NCI-H748 (cell line): ENCODE data around the gene BRMS1.
A peak's percentile ranks its signal among the peaks of the same experiment; 100 is the strongest.
"Not testable (repeated sequence)": the region's sequence is repeated elsewhere in the genome, so short reads cannot be mapped to it uniquely, and the experiment has no call there.

ENCODE experiments used
- DNase-seq: peaks from one replicate; lab custom pipeline; 2025; ENCODE audit not compliant: unreplicated experiment; lab: John Stamatoyannopoulos, UW

The BRMS1 gene, protein sequence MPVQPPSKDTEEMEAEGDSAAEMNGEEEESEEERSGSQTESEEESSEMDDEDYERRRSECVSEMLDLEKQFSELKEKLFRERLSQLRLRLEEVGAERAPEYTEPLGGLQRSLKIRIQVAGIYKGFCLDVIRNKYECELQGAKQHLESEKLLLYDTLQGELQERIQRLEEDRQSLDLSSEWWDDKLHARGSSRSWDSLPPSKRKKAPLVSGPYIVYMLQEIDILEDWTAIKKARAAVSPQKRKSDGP

DNA sequence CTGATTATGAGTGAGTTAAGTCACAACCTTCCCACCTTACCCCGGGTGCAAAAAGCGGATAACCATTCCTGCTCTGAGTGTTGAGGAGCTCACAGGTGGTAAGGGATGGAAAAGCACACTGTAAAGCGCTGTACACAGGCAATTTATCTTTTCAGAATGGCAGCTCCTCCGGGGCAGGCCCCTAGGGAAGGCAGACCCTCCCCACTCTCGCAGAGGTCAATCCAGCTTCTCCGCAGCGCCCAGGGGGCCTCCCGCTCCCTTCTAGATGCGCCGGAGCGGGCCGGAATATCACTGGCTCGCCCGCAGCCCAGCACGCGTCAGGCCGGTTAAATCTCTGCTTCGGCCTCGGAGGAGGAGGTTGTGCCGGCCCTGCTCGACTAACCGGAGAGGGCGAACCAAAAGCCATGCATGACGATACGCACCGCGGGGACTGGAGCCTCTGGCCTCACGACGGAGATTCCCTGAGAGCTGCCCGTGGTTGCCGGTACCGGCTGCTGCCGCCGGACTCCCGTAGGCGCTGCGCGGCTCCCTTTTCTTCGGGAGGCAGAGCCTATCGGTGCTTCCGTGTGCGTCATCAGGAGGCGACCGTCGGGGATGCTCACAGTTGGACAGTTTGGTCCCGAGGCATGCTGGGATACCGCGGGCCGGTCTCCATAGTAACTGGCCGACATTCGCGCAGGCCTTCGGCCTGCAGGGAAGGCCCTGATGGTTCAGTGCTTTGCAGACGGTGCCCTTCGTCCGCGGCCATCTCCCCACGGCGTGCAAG is at the start of gene BRMS1:
BRMS1 (minus strand) TSS at position 555 of the 766 bp plus-strand sequence. CDS start 2,870 bp downstream, outside the sequence.
- peak; percentile 98 for DNase-seq

DNA sequence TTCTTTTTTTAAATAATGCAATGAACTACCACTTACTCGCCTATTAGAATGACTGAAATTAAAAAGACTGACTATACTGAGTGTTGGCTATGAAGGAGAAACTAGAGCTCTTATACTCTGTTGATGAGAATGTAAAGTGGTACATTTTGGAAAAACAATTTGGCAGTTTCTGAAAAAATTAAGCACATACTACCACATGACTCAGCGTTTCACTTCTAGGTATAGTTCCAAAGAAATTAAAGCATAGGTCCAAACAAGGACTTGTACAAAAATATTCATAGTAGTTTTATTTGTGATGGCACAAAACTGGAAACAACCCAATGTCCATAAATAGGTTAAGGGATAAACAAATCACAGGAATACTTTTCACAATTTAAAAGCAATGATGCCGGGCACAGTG is 49.0 kb upstream of the BRMS1 start:
- DNase-seq = no peak

DNA sequence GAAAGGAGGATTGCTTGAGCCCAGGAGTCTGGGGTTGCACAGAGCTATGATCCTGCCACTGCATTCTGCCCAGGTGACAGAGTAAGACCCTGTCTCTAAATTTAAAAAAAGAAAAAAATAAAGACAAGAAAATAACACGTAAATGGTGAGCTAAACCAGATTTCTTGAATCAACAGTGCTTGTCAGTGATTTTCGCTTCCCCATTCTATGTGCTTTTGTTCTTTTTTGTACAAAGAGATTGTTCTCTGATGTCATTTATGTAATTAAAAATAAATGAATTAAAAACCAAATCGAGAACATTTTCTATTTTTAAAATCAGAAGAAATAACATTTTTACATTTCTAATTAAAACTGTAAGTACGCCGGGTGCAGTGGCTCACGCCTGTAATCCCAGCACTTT is 46.4 kb upstream of the BRMS1 start:
- DNase-seq = no peak

DNA sequence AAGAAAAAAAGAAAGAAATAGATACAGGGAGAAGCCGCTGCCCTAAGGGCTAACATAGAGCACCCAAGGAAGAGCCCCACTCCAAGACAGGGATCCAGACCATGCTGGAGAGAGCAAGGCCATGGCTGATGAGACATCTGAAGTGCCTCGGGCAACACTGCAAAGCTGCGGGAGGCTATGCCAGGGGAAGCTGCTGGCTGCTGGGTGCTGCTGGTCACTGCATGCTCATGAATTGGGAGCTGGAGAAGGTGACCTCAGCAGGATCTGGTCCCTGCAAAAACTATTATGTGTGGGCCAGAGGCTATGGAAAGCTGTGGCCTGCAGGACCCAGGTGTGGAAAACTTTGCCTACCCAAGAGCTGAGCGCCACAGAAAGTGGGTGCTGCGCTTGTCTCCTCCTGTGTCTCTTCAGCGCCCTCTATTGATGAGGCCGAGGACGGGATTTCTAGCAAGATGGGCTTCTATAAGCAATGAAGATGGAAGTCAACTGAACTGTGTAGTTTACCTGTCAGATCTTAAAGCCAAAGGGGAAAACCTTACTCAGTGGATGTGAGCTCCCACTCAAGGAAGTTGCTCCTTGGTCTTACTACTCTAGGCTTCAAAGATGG is 44.0 kb upstream of the BRMS1 start:
- DNase-seq = peak; percentile 82

DNA sequence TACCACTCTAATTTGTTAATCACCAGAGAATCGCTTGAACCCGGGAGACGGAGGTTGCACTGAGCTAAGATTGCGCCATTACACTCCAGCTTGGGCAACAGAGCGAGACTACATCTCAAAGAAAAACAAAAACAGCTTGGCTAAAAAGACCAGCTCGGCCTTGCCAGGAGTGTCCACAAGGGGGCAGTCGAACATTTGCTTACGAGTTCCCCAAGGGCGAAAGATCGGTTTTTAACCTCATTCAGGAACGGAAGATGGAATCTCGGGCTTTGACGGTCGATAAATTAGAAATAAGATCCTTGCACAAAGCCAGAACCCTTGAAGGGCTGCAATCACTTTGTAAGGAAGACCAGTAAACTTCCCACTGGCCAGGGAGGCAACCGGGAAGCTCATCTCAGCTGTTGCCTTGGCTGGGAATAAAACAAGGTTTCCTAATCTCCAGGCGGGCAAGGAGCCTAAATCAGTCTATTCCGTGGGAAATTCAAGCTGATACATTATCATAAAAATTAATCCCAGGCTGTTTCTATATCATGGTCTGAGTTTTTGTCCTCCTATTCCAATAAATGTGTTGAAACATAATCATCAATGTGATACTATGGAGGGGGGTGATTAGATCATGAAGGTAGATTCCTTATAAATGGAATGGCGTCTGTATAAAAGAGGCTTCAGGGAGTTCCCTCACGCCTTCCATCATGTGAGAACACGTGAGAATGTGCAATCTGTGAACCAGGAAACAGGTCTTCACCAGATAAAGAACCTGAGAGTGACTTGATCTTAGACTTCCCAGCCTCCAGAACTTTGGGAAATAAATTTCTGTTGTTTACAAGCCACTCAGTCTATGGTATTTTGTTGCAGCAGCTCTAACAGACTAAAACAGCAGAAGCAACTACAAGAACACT is 41.5 kb upstream of the BRMS1 start:
- DNase-seq = peak; percentile 89

DNA sequence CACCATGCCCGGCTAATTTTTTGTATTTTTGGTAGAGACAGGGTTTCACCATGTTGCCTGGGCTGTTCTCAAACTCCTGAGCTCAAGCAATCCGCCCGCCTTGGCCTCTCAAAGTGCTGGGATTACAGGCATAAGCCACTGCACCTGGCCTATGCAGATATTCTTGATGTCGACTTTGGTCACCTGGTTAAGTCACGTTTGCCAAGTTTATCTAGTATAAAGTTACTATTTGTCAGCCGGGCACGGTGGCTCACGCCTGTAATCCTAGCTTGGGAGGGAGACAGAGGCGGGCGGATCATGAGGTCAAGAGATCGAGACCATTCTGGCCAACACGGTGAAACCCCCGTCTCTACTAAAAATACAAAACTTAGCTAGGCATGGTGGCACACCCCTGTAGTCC is 39.4 kb upstream of the BRMS1 start:
- peak; percentile 25 for DNase-seq

DNA sequence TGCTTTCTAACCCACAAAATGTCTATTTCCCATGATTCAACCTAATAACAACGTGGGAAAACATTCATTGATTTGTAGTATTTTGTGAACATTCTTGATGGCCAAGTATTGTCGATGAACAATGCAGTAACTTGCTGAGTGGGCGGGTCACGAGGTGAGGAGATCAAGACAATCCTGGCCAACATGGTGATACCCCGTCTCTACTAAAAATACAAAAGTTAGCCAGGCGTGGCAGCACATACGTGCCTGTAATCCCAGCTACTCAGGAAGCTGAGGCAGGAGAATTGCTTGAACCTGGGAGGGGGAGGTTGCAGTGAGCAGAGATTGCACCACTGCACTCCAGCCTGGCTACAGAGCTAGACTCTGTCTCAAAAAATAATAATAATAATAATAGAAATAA is 35.4 kb upstream of the BRMS1 start:
- peak; percentile 14 for DNase-seq

DNA sequence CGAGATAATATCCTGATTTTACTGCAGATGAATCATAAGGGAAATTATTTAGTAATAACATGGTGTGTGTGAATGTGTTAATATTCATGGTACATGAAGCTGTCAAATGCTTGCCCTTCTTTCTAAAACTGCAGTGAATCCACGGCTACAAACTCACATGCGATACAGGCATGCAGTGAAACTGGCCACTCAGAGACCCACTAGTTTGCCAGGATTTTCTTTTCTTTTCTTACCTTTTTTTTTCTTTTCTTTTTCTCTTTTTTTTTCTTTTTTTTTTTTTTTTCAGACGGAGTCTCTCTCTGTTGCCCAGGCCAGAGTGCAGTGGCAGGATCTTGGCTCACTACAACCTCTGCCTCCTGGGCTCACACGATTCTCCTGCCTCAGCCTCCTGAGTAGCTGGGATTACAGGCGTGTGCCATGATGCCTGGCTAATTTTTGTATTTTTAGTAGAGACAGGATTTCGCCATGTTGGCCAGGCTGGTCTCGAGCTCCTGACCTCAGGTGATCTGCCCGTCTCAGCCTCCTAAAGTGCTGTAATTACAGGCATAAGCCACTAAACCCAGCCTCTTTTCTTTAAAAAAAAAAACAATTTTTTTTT is 28.9 kb upstream of the BRMS1 start:
- DNase-seq = not testable (repeated sequence)

DNA sequence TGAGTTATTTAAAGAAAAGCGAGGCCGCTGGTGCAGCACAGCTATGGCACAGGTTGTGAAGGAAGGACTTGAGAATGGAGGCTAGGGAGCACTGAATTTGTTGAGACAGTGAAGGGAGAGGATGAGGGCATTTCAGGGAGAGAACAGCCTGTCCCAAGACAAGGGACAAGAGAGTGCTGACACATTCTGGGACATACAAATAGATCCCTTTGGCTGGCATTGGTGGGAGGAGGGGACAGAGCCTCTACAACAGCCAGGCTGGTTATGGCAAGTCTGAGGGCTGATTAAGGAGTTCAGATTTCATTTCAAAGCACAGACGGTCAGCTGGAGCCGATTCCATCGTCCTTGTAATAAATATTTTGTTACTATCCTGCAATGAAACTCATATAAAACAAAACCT is 28.4 kb upstream of the BRMS1 start:
- DNase-seq = no peak

DNA sequence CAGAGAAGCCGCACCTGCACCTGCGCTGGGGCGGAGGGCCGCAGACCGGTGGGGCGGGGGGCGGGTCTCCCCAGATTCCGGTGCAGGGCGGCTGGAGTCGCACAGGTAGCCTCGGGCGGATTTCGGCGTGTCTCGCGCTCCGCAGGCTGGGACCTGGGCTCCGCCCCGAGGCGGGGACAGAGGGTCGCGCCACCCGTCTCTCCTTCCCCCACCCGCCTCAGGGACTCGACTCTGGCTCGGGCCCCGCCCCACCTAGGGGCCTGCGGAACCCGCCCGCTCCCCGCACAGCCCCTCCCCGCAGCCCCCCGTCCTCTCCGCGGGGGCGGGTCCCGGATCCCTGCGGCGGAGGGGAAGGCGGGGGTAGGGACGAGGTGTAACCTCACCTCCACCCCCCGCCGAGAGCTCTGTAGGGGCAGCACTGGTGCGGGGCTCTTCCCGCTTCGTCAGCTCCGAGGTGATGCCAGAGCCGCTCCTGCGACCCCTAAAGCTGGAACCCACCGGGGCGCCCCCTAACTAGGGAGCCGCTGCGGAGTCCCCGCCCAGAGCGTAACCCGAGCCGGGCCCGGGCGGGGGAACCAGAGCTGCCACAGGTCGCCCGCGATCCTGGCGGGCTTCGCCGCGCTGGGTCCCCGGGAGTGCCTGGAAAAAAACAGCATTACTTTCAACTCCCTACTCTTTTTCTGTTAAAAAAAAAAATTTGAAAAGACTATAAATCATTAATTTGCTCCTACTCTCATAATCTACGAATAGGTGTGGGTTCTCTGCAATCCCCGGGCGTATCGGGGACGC is 26.9 kb upstream of the BRMS1 start, which contains the start of gene SLC29A2:
SLC29A2 (minus strand) TSS at position 134 of the 789 bp plus-strand sequence. CDS start 169 bp downstream, outside the sequence.
- peak; percentile 97 for DNase-seq

DNA sequence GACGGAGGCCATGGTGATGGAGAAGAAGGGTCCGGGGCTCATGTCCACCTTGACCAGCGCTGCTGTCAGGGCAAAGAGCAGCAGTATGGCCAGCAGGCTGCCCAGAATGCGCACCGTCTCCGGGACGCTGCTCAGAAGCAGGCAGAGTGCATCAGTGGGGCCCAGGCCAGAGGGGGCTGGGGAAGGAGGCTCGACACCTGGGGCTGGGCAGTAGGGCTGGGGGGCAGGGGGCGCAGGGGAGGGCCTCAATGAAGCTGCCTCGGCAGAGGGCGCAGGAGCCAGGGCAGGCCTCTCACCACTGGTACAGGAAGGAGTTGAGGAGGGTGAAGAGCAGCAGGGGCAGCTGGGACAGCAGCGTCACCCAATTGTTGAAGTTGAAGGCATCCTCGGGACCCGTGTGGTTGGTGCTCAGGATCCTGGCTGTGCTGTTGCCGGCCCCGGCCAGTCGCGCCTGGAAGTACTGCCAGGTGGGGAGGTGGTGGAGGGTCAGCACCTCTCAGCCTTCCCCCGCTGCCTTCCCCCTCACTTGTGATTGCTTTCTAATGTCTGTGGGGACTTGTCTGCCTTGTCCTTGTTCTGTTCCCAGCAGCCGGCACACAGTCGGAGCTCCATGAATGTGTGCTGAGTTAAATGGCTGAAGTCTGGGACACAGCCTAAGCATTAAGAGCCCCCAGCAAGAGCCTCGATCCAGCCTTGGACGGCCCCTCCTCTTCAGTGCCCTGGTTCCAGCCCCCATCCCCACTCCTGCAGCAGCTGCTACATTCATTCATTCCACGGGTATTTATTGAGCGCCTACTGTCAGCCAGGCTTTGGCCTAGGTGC is 24.4 kb upstream of the BRMS1 start:
- no peak for DNase-seq

DNA sequence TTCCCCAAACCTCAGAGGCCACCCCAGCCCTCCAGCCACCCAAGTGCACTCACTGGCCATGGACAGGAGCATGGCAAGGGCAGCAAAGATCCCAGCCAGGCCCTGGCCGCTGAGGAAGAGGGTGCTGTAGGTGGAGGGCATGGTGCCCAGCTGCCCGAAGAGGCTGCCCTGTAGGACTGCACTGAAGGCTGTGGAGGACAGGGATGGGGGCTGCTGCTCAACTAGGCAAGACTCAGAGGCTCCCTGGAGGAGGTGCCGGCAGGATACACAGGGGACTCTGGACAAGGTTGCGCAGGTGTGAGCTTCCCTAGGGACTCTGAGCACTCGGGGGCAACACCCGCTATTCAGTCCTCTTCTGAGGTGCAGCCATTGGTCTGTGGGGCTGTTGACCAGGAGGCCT is 23.6 kb upstream of the BRMS1 start:
- DNase-seq = no peak

DNA sequence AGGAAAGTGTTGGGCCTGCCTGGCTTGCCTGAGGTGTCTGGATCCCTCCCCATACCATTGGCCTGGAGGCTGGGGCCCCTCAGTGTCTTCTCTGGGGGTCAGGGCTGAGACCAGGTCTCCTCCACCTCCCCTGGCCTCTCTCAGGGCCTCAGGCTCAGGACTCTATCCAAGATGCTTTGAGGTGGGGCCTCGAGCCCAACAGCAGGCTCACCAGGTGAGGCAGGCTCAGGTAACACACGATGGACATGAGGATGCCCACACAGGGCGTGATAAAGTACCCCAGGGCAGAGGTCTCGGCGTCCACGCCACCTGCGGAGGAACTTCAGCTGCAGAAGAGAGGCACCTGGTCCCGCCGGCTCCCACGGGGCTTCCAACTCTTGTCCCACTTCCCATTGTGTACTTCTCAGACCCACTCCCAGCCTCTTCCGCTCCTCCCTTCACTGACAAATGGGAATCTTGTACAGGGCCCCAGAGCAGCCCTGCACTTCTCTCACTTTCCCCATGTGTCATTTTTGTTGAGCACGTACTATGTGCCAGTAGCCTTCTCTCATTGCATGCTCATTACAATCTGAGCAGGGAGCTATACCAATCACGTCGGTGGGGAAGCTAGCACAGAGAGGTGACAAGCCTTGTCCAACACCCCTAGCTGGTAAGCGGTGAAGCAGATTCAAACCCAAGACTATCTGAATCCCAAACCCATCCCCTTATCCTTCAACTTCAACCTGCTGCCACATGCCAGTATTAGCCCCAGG is 22.8 kb upstream of the BRMS1 start:
- DNase-seq = no peak

DNA sequence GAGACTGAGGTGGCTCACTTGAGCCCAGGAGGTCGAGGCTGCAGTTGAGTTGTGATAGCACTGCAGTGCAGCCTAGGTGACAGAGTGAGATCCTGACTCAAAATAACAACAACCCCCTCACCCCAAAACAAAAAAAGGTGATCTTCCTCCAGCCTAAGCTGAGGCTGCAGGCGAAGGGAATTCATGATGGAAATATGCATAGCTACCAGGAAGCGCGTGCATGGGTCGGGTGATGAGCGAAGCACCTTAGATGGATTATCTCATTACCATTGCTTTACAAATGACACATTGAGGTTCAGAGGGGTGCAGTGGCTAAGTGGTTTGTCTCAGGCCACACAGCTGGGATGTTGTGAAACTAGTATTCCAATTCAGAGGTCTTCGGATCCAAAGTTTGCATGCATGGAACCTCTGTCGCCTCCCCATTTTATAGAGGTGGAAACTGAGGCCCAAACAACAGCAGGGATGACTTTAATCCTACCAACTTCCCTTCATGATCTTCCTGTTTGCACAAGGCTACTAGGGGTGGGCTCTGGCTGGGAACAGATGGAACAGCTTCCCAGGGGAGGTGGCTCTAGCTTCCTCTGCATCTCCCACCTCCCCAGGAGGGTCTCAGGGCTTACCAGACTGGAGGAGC is 22.1 kb upstream of the BRMS1 start:
- no peak for DNase-seq

DNA sequence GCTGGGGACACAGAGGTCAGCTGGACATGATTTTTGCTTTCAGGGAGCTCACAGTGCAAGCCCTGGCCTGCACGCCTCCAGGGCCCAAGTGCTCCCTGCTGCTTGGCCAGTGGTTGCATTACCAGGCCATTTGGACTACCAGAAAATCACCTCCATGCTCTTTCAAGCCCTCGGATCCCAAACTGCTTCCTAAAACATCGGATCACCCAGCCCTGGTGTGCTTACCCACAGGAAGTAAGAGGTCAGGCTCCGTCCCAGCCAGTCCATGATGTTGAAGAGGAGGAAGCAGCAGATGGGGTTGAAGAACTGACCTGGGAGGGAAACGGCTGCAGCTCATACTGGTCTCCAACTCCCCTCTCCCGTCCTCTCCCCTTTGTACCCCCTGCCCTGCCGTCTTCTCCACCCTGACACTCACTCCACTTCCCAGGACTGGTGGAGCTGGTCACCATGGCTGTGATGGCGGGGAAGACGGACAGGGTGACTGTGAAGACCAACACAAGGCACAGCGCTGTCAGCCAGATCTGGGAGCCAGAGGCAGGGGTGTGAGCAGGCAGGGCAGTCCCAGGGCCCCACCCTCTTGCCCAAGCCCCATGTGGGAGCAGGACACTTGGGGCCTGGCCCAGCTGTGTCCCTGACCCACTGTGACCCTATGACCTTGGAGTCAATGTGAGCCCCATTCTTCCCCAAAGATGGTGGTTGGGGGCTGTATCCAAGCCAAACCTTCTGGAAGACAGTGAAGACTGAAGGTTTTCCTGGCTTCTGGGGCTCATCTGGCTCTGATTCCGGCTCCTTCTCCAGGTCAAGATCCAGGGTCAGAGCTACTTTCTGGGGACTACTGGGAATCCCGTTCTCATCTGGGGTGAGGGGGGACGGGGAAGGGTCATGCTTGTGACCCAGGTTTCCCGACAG is 21.1 kb upstream of the BRMS1 start:
- no peak for DNase-seq

DNA sequence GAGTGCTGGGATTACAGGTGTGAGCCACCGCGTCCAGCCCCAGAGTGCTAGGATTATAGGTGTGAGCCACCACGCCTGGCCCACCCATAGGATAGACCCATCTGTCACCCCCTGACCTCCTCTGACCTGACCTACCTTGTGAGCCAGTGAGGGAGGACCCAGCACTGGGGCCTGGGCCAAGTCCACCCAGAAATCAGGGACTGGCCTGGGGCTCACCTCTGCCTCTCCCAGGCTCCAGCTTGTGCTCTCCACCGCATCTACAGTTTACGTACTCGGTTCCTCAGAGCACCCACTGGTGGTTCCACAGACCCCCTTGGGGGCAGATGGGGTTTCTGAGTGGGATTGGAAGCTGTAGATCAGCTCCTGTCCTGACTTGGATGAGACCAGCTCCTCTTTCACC is 20.3 kb upstream of the BRMS1 start:
- no peak for DNase-seq
